KMS-11 (cell line): ENCODE results near the gene SLC22A25.
"Not testable (repeated sequence)": the region's sequence is repeated elsewhere in the genome, so short reads cannot be mapped to it uniquely, and the experiment has no call there.

Source experiments
- H2AFZ ChIP-seq: fragments of 200-600 bp; sonication (generic); 2 replicates; pipeline ENCODE4 v1.6.1; 2016; ENCODE audit warnings: antibody characterized with exemption, mixed run types, low read depth
- H3K27ac ChIP-seq: fragments of 200-600 bp; sonication (generic); 2 replicates; pipeline ENCODE4 v1.6.1; 2016; ENCODE audit warnings: mild to moderate bottlenecking, mixed run types
- H3K27me3 ChIP-seq: fragments of 200-600 bp; sonication (generic); 2 replicates; pipeline ENCODE4 v1.6.1; 2017; ENCODE audit warnings: mild to moderate bottlenecking, low read depth, mixed run types, moderate library complexity; ENCODE audit not compliant: insufficient read depth
- H3K36me3 ChIP-seq: fragments of 200-600 bp; sonication (generic); 2 replicates; pipeline ENCODE4 v1.6.1; 2017; ENCODE audit warnings: mild to moderate bottlenecking, mixed run types; ENCODE audit not compliant: insufficient read depth
- H3K4me1 ChIP-seq: fragments of 200-600 bp; sonication (generic); 2 replicates; pipeline ENCODE4 v1.6.1; 2016; ENCODE audit warnings: mild to moderate bottlenecking, low read depth, mixed run types; ENCODE audit not compliant: poor library complexity, severe bottlenecking
- H3K4me2 ChIP-seq: fragments of 200-600 bp; sonication (generic); 2 replicates; pipeline ENCODE4 v1.7.0; 2016; ENCODE audit warnings: mild to moderate bottlenecking, mixed run types
- H3K4me3 ChIP-seq: fragments of 200-600 bp; sonication (generic); IDR thresholded peaks from 2 replicates; pipeline ENCODE4 v1.6.1; 2017; ENCODE audit warnings: low read depth, low read length, mixed read lengths; ENCODE audit not compliant: insufficient read depth
- H3K79me2 ChIP-seq: fragments of 200-600 bp; sonication (generic); 2 replicates; pipeline ENCODE4 v1.6.1; 2016; ENCODE audit warnings: low read depth, mixed run types; ENCODE audit not compliant: insufficient read depth
- H3K9ac ChIP-seq: fragments of 200-600 bp; sonication (generic); 2 replicates; pipeline ENCODE4 v1.6.1; 2016; ENCODE audit warnings: mild to moderate bottlenecking, mixed run types
- H4K20me1 ChIP-seq: fragments of 200-600 bp; sonication (generic); 2 replicates; pipeline ENCODE4 v1.6.1; 2016; ENCODE audit warnings: mild to moderate bottlenecking, mixed run types; ENCODE audit not compliant: insufficient read depth
- TF ChIP-seq, protein P1 (sequence below): fragments of 200-600 bp; sonication (generic); conservative IDR thresholded peaks from 2 replicates; pipeline ENCODE4 v1.6.1; 2017; ENCODE audit warnings: low read depth, mild to moderate bottlenecking, antibody characterized with exemption, low read length, moderate library complexity, mixed read lengths

Gene SLC22A25

DNA sequence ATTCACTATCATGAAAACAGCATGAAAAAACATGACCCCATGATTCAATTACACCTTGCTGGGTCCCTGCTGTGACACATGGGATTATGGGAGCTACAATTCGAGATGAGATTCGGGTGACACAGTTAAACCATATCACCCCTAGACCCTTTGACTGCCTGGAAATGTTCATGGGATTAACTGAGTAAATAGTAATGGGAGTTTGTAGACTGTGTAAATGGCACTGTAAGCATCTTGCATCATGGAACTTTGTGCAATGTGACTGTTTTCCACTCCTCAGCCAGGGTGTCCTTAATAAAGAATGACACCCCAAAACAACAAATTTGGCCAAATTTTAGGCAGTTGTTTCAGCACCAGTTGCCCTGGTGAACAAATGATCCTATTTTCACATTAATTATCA is 7.9 kb upstream of the SLC22A25 start:
- H3K4me3 ChIP-seq = no peak overlapping the region
- no peaks in the 10 kb centered on the region for H3K36me3 ChIP-seq
- no peaks in the 10 kb centered on the region for H3K79me2 ChIP-seq
- no peak overlapping the region for H3K27ac ChIP-seq
- H3K4me1 ChIP-seq = no peaks in the 10 kb centered on the region
- no peaks in the 10 kb centered on the region for H3K27me3 ChIP-seq
- no peak overlapping the region for H3K4me2 ChIP-seq
- H2AFZ ChIP-seq = no peak overlapping the region
- H4K20me1 ChIP-seq = no peaks in the 10 kb centered on the region
- H3K9ac ChIP-seq = no peak overlapping the region
- TF ChIP-seq, protein P1, sequence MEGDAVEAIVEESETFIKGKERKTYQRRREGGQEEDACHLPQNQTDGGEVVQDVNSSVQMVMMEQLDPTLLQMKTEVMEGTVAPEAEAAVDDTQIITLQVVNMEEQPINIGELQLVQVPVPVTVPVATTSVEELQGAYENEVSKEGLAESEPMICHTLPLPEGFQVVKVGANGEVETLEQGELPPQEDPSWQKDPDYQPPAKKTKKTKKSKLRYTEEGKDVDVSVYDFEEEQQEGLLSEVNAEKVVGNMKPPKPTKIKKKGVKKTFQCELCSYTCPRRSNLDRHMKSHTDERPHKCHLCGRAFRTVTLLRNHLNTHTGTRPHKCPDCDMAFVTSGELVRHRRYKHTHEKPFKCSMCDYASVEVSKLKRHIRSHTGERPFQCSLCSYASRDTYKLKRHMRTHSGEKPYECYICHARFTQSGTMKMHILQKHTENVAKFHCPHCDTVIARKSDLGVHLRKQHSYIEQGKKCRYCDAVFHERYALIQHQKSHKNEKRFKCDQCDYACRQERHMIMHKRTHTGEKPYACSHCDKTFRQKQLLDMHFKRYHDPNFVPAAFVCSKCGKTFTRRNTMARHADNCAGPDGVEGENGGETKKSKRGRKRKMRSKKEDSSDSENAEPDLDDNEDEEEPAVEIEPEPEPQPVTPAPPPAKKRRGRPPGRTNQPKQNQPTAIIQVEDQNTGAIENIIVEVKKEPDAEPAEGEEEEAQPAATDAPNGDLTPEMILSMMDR = no peak

DNA sequence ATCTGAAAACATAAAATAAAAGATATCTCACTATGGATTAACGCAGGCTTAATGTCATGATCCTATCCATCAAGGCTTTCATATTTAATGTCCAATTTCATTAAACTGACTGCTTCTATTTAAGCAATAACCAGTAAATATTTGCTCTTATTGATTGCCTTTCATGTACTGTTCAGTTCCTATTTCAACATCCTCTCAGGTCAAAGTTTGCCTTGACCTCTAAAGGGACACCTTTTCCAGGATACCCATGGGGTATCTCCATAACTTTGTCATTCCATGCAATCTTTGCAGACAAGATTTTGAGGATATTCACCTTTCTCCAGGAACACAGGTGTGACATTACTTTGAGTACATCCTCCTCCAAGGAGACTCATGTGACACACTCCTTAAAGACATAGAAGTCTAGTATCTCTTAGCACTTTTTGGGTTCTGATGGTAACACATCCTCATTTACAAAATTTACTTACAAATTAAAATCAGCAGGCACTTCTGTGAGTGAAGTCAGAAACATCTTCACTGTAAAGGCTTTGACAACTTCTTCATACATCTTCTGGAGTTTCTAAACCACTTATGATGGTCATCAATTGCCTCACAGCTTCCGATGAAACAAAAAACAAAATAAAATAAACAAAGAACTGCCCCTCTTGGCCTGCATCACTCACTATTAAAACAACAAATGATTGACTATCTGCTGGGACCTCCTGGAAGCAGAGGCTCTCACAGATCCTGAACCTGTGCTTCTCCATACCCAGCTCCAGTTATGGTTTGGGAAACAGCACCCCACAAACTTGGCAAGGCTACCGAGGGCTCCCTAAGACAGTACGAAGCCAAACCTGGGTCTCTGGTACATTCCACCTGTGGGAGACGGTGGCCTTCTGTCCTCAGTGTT is 7.0 kb upstream of the SLC22A25 start:
- Histone ChIP-seq H3K27ac (no peak overlapping the region), H3K4me3 (no peak overlapping the region), H3K79me2 (no peaks in the 10 kb centered on the region), H3K4me1 (no peaks in the 10 kb centered on the region), H3K4me2 (no peak overlapping the region), H4K20me1 (no peaks in the 10 kb centered on the region), H3K27me3 (no peaks in the 10 kb centered on the region), H2AFZ (no peak overlapping the region), H3K36me3 (no peaks in the 10 kb centered on the region), H3K9ac (no peak overlapping the region)
- TF ChIP-seq, protein P1 = no peak

DNA sequence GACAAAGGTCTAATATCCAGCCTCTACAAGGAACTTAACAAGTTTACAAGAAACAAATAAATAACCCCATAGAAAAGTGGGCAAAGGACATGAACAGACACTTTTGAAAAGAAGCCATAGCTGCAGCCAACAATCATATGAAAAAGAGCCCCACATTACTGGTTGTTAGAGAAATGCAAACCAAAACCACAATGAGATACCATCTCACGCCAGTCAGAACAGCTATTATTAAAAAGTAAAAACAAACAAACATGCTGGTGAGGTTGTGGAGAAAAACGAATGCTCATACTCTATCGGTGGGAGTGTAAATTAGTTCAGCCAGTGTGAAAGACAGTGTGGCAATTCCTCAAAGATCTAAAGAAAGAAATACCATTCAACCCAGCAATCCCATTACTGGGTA is 5.6 kb upstream of the SLC22A25 start:
- Histone ChIP-seq H4K20me1 (no peaks in the 10 kb centered on the region), H3K27me3 (no peaks in the 10 kb centered on the region), H2AFZ (no peak overlapping the region), H3K4me2 (no peak overlapping the region), H3K9ac (no peak overlapping the region), H3K4me1 (no peaks in the 10 kb centered on the region), H3K79me2 (no peaks in the 10 kb centered on the region), H3K36me3 (no peaks in the 10 kb centered on the region), H3K4me3 (no peak overlapping the region), H3K27ac (no peak overlapping the region)
- TF ChIP-seq, protein P1 = no peak

DNA sequence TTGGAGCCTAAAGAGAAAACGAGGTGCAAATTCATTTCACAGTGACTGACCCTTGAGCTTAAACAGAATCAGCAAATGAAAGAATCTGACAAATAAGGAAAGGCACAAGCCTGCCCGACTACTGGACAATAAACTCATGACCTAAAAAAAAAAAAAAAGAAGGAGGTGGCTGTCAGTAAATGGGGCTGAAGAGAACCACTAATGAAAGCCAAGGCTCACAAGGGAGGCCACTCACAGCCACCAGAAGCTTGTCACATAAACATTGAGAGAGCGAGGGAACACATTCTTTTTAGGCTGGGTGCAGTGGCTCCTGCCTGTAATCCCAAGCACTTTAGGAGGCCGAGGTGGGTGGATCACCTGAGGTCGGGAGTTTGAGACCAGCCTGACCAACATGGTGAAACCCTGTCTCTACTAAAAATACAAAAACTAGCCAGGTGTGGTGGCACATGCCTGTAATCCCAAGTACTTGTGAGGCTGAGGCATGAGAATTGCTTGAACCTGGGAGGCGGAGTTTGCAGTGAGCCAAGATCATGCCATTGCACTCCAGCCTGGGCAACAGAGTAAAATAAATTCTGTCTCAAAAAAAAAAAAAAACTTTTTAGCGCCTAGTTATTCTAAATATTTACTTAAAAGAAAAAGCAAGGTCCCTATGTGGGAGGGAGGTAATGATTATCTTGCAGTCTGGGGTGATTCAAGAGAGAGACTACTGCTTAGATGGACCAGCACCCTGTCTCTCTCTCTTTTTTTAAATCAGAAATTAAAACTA is 4.0 kb upstream of the SLC22A25 start:
- H3K79me2 ChIP-seq, H3K27ac ChIP-seq, H3K9ac ChIP-seq, H2AFZ ChIP-seq, H3K4me1 ChIP-seq, H3K27me3 ChIP-seq, H3K36me3 ChIP-seq, H3K4me2 ChIP-seq, H4K20me1 ChIP-seq, H3K4me3 ChIP-seq: not testable (repeated sequence)
